Measurements from ENCODE around the gene FZR1. TPM values are rescaled to one million over a fixed set of nuclear protein-coding genes. Genes with fewer than 3 reads are reported as not detected.

The FZR1 gene
- total RNA-seq, 2 donors from 2014 or later = 16.6 to 20.1 TPM

GRCh38 chr19:3547767-3548282 lies 41.7 kb downstream of the FZR1 start:
- TF ChIP-seq POLR2A (IDR thresholded peaks at IDR 0.05) (no peak), CTCF (IDR thresholded peaks at IDR 0.05) (no peak)
- Histone ChIP-seq H3K4me1 (peaks cover 15% of the 10 kb centered on the region), H3K4me3 (no peak overlapping the region), H3K36me3 (replicated peaks in 1 of 2; ENCODE audit: insufficient read depth in 1 of 2, low read depth in 2 of 2) (no peaks in the 10 kb centered on the region), H3K9me3 (no peaks in the 10 kb centered on the region), H3K27me3 (no peaks in the 10 kb centered on the region), H3K27ac (peak overlapping the region in 3 of 4 donors; percentile 19 to 65 (median 53))
- ATAC-seq (no peak), DNase-seq (no peak)
- intact Hi-C loops (cut with DNase I) = loop anchor here (5.0 kb wide), 1 partner anchor 34 kb away; no protein-coding TSS in a partner anchor
- 87% methylated on average over 35 of the region's 36 CpGs; no CpG with 5 or more reads in 1 of the 2 donors for WGBS, 2 donors

GRCh38 chr19:3548606-3549005 lies 42.5 kb downstream of the FZR1 start:
- DNase-seq (peak in 3 of 4 donors; percentile 43 to 56 (median 50)), ATAC-seq (peak; percentile 60)

GRCh38 chr19:3549816-3550215 lies 43.7 kb downstream of the FZR1 start:
- no peaks in the 10 kb centered on the region for H3K9me3 ChIP-seq
- no peak overlapping the region for H3K4me3 ChIP-seq
- peaks cover 27% of the 10 kb centered on the region for H3K4me1 ChIP-seq
- no peak for TF ChIP-seq CTCF (IDR thresholded peaks at IDR 0.05)
- no peak for TF ChIP-seq POLR2A (IDR thresholded peaks at IDR 0.05)
- H3K27me3 ChIP-seq = no peaks in the 10 kb centered on the region
- 88 to 90% methylated on average over 6 to 10 of the region's 10 CpGs for WGBS, 2 donors
- intact Hi-C loops (cut with DNase I) = loop anchor here (5.0 kb wide), 1 partner anchor 32 kb away; no protein-coding TSS in a partner anchor
- H3K27ac ChIP-seq = no peak overlapping the region
- no peaks in the 10 kb centered on the region for H3K36me3 ChIP-seq (replicated peaks in 1 of 2; ENCODE audit: insufficient read depth in 1 of 2, low read depth in 2 of 2)
- no peak for ATAC-seq
- DNase-seq = no peak

More at GRCh38 chr19:3548606-3549005, 42.5 kb downstream of the FZR1 start:
- Histone ChIP-seq H3K4me3 (no peak overlapping the region), H3K36me3 (replicated peaks in 1 of 2; ENCODE audit: insufficient read depth in 1 of 2, low read depth in 2 of 2) (no peaks in the 10 kb centered on the region), H3K4me1 (peaks cover 20% of the 10 kb centered on the region), H3K9me3 (no peaks in the 10 kb centered on the region), H3K27me3 (no peaks in the 10 kb centered on the region), H3K27ac (peak overlapping the region in 3 of 4 donors; percentile 19 to 65 (median 53))
- 69 to 83% methylated on average over 9 to 14 of the region's 14 CpGs for WGBS, 2 donors
- intact Hi-C loops (cut with DNase I) = loop anchor here (5.0 kb wide), 1 partner anchor 34 kb away; no protein-coding TSS in a partner anchor
- TF ChIP-seq POLR2A (IDR thresholded peaks at IDR 0.05) = no peak
- TF ChIP-seq CTCF (IDR thresholded peaks at IDR 0.05) = no peak

GRCh38 chr19:3550947-3551791 lies 45.1 kb downstream of the FZR1 start:
- H3K36me3 ChIP-seq (replicated peaks in 1 of 2; ENCODE audit: insufficient read depth in 1 of 2, low read depth in 2 of 2) = no peaks in the 10 kb centered on the region
- H3K27me3 ChIP-seq = no peaks in the 10 kb centered on the region
- H3K9me3 ChIP-seq = no peaks in the 10 kb centered on the region
- TF ChIP-seq POLR2A (IDR thresholded peaks at IDR 0.05) (no peak), CTCF (IDR thresholded peaks at IDR 0.05) (no peak)
- ATAC-seq (no peak), DNase-seq (no peak)
- no peak overlapping the region for H3K27ac ChIP-seq
- intact Hi-C loops (cut with DNase I) = no loop called here
- no peak overlapping the region for H3K4me3 ChIP-seq
- 93 to 94% methylated on average over 19 to 26 of the region's 34 CpGs for WGBS, 2 donors
- H3K4me1 ChIP-seq = peaks cover 40% of the 10 kb centered on the region
